ENCODE measurements around the gene DPYSL5. TPM values are rescaled to one million over a fixed set of nuclear protein-coding genes. Genes with fewer than 3 reads are reported as not detected.

The DPYSL5 gene
- total and polyA plus RNA-seq, 2 of the 8 experiments (the other 6 are each of a cell fraction or from before 2014, with no cell fraction given): 11.9 to 16.4 TPM

DNA sequence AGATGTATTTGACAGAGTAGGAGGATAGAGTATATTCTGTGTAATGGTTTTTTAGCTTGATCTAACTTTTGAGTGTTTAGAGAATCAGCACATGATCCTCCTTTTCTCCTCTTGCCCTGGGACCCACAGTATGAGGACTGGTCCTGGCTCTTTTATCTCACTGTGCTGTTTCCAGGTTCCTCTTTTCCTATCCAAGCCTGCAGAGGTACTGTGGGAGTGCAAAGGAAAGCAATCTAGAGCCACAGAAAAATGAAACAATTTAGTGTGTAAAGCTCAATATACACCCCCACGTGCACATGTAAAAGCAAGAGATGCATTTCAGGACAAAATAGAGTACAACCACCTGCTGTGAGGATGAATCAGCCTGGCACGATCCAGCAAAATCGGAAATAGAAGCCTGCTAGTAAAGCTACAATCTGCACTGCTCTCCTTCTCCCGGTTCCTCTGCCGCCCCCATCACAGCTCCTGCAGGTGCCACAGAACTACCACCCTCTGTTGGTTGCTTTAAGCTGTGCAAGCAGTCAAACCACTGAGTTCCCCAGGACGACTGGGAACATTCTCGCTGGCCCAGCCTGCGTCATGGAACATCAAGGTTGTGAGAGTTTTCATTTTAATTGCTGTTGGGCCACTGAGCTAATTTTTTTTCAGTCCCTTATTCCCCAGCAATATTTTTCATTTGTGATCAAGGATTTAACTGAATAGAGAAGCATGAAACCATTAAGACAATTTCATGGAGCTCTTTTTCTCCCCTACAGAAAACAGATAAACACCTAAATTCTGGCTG, 74.7 kb downstream of the DPYSL5 start:
- CTCF ChIA-PET (ENCODE audit: partially characterized antibody): interaction anchor here (0.6 to 3.3 kb wide), 45 partner anchors 10 to 1401 kb away, joined by 3 to 55 read pairs (median 5); partner anchors contain the start of gene DPYSL5
- no peaks in the 10 kb centered on the region for H3K79me1 ChIP-seq (ENCODE audit: low read depth, low read length)
- DNase-seq (ENCODE audit: low read depth in 1 of 2, low spot score in 2 of 2) (no peak), FAIRE-seq (peak; percentile 86)
- no peak overlapping the region for H3K4ac ChIP-seq (replicated peaks; ENCODE audit: insufficient read length, low read depth, low read length)
- H3K79me2 ChIP-seq (ENCODE audit: control insufficient read depth in 1 of 2, insufficient read depth in 2 of 2, low read length in 2 of 2): no peaks in the 10 kb centered on the region
- POLR2A ChIA-PET (ENCODE audit: partially characterized antibody): interaction anchor here (1.1 to 2.3 kb wide), 3 partner anchors 10 to 76 kb away, joined by 4 to 6 read pairs (median 6); no protein-coding TSS in a partner anchor
- H3K36me3 ChIP-seq (ENCODE audit: control insufficient read depth in 2 of 4, insufficient read depth in 4 of 4, low read length in 3 of 4): no peaks in the 10 kb centered on the region
- H3K9ac ChIP-seq (replicated peaks in 1 of 4; ENCODE audit: extremely low read depth in 1 of 4, low read depth in 3 of 4, low read length in 3 of 4): no peak overlapping the region
- H3K27ac ChIP-seq (ENCODE audit: low read depth, low read length): no peak overlapping the region
- no peak overlapping the region for H2BK12ac ChIP-seq (ENCODE audit: low read depth, low read length)
- H4K5ac ChIP-seq (ENCODE audit: insufficient read length, low read depth, low read length): no peak overlapping the region
- H3K4me1 ChIP-seq (replicated peaks in 1 of 4; ENCODE audit: control insufficient read depth in 3 of 4, insufficient read depth in 4 of 4, low read length in 3 of 4): peaks cover 0 to 8% (median 5%) of the 10 kb centered on the region in 4 experiments; a peak in 5 of 7 replicates
- H2BK120ac ChIP-seq (replicated peaks; ENCODE audit: low read depth, low read length): no peak overlapping the region
- no peak overlapping the region for H2BK20ac ChIP-seq (ENCODE audit: low read length)
- H3K9me3 ChIP-seq (ENCODE audit: insufficient read depth in 2 of 2, low read depth in 1 of 2, low read length in 1 of 2): no peaks in the 10 kb centered on the region
- H3K14ac ChIP-seq (ENCODE audit: insufficient read length): no peak overlapping the region
- no peaks in the 10 kb centered on the region for H3K27me3 ChIP-seq (replicated peaks in 1 of 4; ENCODE audit: control insufficient read depth in 3 of 4, extremely low read depth in 1 of 4, insufficient read depth in 3 of 4, low read length in 3 of 4)
- H3K23ac ChIP-seq (ENCODE audit: insufficient read length): no peak overlapping the region
- no peak overlapping the region for H2BK15ac ChIP-seq (ENCODE audit: low read length)
- no peak overlapping the region for H2AFZ ChIP-seq (ENCODE audit: low read length)
- WGBS, 2 experiments (ENCODE audit: extremely low coverage in 1 of 2, insufficient coverage in 1 of 2, insufficient read length in 1 of 2, insufficient replicate concordance in 2 of 2, low coverage in 1 of 2, low lambda C conversion rate in 2 of 2, missing lambda C conversion rate in 1 of 2): 33% methylated on average over 8 of the region's 8 CpGs; no CpG with 5 or more reads in 1 of the 2 experiments
- H3K4me3 ChIP-seq (ENCODE audit: extremely low read depth in 1 of 4, insufficient read depth in 2 of 4, low read depth in 3 of 4, low read length in 4 of 4): no peak overlapping the region
- no peak overlapping the region for H2BK5ac ChIP-seq (ENCODE audit: low read depth, low read length)
- H4K91ac ChIP-seq (replicated peaks; ENCODE audit: insufficient read length, low read length): no peak overlapping the region
- H3K56ac ChIP-seq (replicated peaks; ENCODE audit: insufficient read length, low read depth, low read length): no peak overlapping the region
- no peak overlapping the region for H2AK5ac ChIP-seq (ENCODE audit: low read depth, low read length)
- H4K20me1 ChIP-seq (replicated peaks in 1 of 2; ENCODE audit: control insufficient read depth in 1 of 2, insufficient read depth in 2 of 2, low read length in 2 of 2): no peaks in the 10 kb centered on the region
- H3K23me2 ChIP-seq (ENCODE audit: low read depth, low read length): no peaks in the 10 kb centered on the region
- H3K4me2 ChIP-seq (ENCODE audit: insufficient read depth in 1 of 2, low read depth in 2 of 2, low read length in 2 of 2): no peak overlapping the region
- H4K8ac ChIP-seq (ENCODE audit: extremely low read depth, insufficient read depth, low read length): no peak overlapping the region
- no peak overlapping the region for H3K18ac ChIP-seq (ENCODE audit: extremely low read depth, low read length)
- 0 out of 2 replicates have a peak, but pooled peaks have one; percentile 7 for TF ChIP-seq MAFK (IDR thresholded peaks at IDR 0.05; ENCODE audit: low read depth, low read length)
- no peak for TF ChIP-seq NRF1 (IDR thresholded peaks at IDR 0.05; ENCODE audit: low read depth, low read length)
- TF ChIP-seq, protein P1, sequence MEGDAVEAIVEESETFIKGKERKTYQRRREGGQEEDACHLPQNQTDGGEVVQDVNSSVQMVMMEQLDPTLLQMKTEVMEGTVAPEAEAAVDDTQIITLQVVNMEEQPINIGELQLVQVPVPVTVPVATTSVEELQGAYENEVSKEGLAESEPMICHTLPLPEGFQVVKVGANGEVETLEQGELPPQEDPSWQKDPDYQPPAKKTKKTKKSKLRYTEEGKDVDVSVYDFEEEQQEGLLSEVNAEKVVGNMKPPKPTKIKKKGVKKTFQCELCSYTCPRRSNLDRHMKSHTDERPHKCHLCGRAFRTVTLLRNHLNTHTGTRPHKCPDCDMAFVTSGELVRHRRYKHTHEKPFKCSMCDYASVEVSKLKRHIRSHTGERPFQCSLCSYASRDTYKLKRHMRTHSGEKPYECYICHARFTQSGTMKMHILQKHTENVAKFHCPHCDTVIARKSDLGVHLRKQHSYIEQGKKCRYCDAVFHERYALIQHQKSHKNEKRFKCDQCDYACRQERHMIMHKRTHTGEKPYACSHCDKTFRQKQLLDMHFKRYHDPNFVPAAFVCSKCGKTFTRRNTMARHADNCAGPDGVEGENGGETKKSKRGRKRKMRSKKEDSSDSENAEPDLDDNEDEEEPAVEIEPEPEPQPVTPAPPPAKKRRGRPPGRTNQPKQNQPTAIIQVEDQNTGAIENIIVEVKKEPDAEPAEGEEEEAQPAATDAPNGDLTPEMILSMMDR (IDR thresholded peaks at IDR 0.05; ENCODE audit: control extremely low read depth in 1 of 3, insufficient read depth in 1 of 3, low read depth in 1 of 3, low read length in 3 of 3): peak; percentile 82 to 88 (median 87)
- TF ChIP-seq GABPA (IDR thresholded peaks at IDR 0.05; ENCODE audit: borderline replicate concordance, insufficient read depth, low read length): peak; percentile 57; the same call in 1 of the 2 replicates
- peak; percentile 79 to 84 for TF ChIP-seq RAD21 (IDR thresholded peaks at IDR 0.05 in 1 of 2, conservative IDR thresholded peaks at IDR 0.05 in 1 of 2; ENCODE audit: low read depth in 2 of 2, low read length in 2 of 2)
- 0 out of 2 replicates have a peak, but pooled peaks have one; percentile 19 for TF ChIP-seq CREB1 (IDR thresholded peaks at IDR 0.05)
- 0 out of 2 replicates have a peak, but pooled peaks have one; percentile 24 for TF ChIP-seq TCF12 (IDR thresholded peaks at IDR 0.05; ENCODE audit: low read depth, low read length)
- no peak for TF ChIP-seq SIX5 (IDR thresholded peaks at IDR 0.05; ENCODE audit: low read depth, low read length)
